Fibroblast of skin of right quadriceps (primary cell): ENCODE data around the gene ITLN2.
"Not testable (repeated sequence)": the region's sequence is repeated elsewhere in the genome, so short reads cannot be mapped to it uniquely, and the experiment has no call there.

Experiments used
- DNase-seq: peaks from one replicate; pipeline ENCODE4 v3.0.0-alpha.2; 2013

ITLN2 gene

DNA sequence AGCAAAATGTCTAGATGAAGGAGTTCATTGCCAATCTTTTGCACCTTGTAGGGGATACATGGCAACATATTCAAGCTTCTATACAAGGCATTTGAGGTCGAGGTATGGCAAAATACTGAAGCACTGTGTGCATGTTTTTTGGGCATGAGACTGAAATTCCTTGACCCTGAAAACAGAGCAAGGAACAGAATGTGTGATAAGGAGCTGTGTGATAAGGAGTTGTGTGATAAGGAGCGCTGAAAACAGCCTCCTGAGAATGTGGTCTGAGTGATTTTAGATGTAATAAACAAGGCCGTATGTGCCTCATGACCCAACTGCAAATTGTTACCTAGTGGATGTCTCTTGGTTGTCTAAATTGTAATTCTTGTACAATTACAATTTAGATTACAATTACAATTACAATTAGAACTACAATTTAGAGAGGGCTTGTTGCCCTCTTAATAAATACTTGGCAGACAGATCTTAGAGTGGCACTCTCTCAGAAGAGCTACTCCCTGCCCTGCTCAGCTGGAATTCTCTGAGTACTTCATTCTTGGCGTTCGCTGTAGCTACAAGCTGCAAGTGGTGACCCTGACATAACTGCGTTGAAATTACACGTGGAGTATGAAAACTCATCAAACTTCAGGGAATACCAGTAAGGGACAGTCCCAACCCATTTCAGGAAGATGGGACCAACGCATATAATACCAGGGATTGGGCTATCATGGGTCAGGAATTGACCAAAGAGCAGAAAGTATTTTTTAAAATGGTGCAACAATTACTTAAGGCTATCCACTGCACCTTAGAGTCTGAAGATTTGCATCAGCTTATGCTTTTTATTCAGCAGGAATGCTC is 49.6 kb downstream of the ITLN2 start:
- DNase-seq: no peak

DNA sequence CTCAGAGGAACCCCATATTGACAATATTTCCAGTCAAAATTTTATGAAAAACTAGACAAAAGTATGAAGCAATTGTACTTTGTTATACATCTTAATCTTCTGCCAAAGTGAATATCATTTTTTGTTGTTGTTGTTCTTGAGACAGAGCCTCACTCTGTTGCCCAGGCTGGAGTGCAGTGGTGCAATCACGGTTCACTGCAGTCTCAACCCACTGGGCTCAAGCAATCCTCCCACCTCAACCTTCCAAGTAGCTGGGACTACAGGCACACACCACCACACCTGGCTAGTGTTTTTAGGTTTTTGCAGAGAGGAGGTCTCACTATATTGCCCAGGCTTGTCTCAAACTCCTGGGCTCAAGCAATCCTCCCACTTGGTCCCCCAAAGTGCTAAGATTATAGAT is 52.4 kb downstream of the ITLN2 start:
- DNase-seq: not testable (repeated sequence)

DNA sequence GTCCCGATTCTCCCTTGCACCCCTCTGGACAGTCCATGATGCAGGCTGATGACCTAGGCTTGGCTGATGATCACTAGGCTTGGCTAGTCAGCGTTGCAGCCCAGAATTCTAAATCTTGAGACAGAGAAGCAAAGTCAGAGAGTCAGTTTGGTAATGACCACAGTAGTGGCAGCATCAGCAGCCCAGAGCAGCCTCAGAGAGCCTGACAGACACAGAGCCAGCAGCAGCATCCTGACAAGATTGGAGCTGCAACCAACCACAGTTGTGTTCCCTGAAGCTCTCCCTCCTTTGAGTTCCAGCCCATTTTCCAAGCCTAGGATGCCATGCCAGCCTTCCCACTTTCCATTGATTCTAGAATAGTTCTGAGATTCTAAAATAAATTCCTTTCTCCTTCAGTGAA is 52.8 kb downstream of the ITLN2 start:
- no peak for DNase-seq

DNA sequence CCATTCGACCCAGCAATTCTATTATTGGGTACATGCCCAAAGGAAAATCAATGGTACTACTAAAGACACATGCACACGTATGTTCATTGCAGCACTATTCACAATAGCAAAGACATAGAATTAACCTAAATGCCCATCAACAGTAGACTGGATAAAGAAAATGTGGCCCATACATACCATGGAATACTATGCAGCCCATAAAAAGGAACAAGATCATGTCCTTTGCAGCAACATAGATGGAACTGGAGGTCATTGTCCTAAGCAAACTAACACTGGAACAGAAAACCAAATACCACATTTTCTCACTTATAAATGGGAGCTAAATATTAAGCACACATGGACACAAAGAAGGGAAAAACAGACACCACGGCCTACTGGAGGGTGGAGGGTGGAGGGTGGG is 53.9 kb downstream of the ITLN2 start:
- not testable (repeated sequence) for DNase-seq
